NCI-H1417 treated with DMSO at 0.1 percent for 48 hours (cell line): ENCODE data around the gene YBX2.

Experiments
- DNase-seq: peaks from one replicate; lab custom pipeline; 2025; lab: John Stamatoyannopoulos, UW

YBX2 gene

GRCh38 chr17:7243453-7243729 lies 51.0 kb downstream of the YBX2 start:
- DNase-seq: no peak

DNA sequence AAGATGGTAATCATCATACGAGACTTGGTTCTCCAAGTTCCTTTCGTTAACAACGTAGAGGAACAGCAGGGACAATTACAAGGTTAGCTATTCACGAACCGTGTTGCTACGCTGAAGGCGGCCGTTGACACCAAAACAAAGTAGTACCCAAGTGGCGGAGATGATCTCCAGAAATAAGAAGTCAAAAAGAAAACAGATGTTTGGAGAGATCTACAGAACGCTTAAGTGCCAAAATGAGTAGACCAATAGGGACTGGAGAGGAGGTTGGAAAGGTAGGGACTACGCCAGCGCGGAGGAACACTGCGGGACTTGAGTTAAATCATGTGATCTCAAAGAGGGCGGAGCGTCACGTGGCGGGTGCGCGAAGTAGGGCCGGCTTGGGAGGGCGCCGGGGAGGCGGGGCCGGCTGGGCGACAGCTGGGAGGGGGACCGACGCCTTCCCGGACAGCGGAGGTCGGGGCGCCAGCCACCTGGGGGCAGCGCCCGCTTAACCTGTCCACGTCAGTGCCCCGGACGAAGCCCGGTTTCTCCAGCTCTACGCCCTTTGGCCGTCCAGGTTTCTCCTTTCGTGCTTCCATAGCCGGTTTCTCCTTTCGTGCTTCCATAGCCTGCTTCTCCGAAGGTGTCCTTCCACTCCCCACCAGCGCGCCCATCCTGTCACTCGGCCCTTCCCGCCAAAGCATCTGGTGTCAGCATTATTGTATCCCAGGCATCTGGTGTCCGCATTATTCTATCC lies 51.6 kb downstream of the YBX2 start:
- DNase-seq: peak; percentile 81

- peak; percentile 69 for DNase-seq
Measured at GRCh38 chr17:7241783-7242716, 52.4 kb downstream of the YBX2 start, which contains the start of gene GABARAP. Gene GABARAP (minus strand): TSS chr17:7242449. CDS start chr17:7242330, 119 bp downstream.

DNA sequence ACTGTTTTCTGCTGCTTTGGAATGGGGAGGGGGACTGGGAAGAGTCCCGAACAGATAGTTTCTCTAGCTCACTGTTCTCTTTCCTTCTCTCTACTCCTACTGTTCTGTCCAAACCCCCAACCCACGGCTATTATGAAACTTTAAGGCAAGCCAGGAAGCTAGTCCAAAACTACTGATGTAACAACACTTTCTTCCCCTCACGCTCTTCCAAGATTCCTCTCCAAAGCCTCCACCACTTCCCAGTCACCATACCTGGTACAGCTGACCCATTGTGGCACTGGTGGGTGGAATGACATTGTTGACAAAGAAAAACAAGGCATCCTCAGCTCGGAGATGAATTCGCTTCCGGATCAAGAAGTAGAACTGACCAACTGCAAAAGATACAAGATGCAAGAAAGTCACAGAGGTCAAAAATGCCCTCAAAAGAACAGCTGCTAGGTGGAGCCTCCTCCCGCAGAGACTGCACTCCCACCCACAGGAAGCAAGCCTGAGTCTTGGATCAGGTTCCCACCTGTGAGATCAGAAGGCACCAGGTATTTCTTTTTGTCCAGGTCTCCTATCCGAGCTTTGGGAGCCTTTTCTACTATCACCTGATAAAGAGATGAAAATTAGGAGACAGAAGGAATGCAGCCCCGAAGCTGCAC lies 53.2 kb downstream of the YBX2 start:
- no peak for DNase-seq

GRCh38 chr17:7240375-7240774 lies 54.1 kb downstream of the YBX2 start:
- DNase-seq: no peak

GRCh38 chr17:7239091-7240027 lies 55.1 kb downstream of the YBX2 start, which contains the start of gene PHF23:
Gene PHF23 (minus strand): TSS chr17:7239457. CDS start chr17:7239279, 178 bp downstream.
- DNase-seq: peak; percentile 87

GRCh38 chr17:7238420-7239090 lies 55.9 kb downstream of the YBX2 start:
- DNase-seq: no peak
